Measurements from ENCODE around the gene CYP1A2.

- no peak for TF ChIP-seq CTCF (IDR thresholded peaks at IDR 0.05)
- no peak for TF ChIP-seq POLR2AphosphoS5 (IDR thresholded peaks at IDR 0.05)
Measured at GRCh38 chr15:74732846-74733245, 15.8 kb upstream of the CYP1A2 start.

Data from upper lobe of left lung (tissue), 4 donors.